ENCODE results near the gene CLCNKB. TPM values are rescaled to one million over a fixed set of nuclear protein-coding genes. Genes with fewer than 3 reads are reported as not detected.
"Not testable (repeated sequence)": the region's sequence is repeated elsewhere in the genome, so short reads cannot be mapped to it uniquely, and the experiment has no call there.

CLCNKB gene
- total RNA-seq, 1 experiment from 2014 or later = not detected

- H3K9me2 ChIP-seq (replicated peaks; ENCODE audit: low read length); ATAC-seq; H3K79me2 ChIP-seq (ENCODE audit: low read length); H3F3A ChIP-seq (ENCODE audit: low read length, unreplicated experiment); H3K27ac ChIP-seq (ENCODE audit: low read length); DNase-seq; POLR2A ChIA-PET (ENCODE audit: unreplicated experiment); H3K27me3 ChIP-seq (ENCODE audit: low read length); H4K20me1 ChIP-seq (ENCODE audit: low read length); BruUV-seq (replicated peaks); H2AFZ ChIP-seq (ENCODE audit: low read length); H3K4me3 ChIP-seq (ENCODE audit: low read length); H3K4me1 ChIP-seq (ENCODE audit: insufficient read depth, low read length); H3K9me3 ChIP-seq (ENCODE audit: low read length); H3K4me2 ChIP-seq (ENCODE audit: low read length); intact Hi-C loops (cut with micrococcal nuclease); H3K36me3 ChIP-seq (ENCODE audit: low read depth, low read length); CTCF ChIA-PET; H3K9ac ChIP-seq (ENCODE audit: low read length): not testable (repeated sequence)
Measured at GRCh38 chr1:16036461-16036860, 7.1 kb upstream of the CLCNKB start.

- intact Hi-C loops (cut with micrococcal nuclease) = no loop called here
- Histone ChIP-seq H3K27me3 (ENCODE audit: low read length) (no peaks in the 10 kb centered on the region), H4K20me1 (ENCODE audit: low read length) (no peaks in the 10 kb centered on the region), H3K4me3 (ENCODE audit: low read length) (no peak overlapping the region), H3K36me3 (ENCODE audit: low read depth, low read length) (no peaks in the 10 kb centered on the region), H3K9me2 (replicated peaks; ENCODE audit: low read length) (no peaks in the 10 kb centered on the region), H3K9ac (ENCODE audit: low read length) (no peak overlapping the region), H3K4me2 (ENCODE audit: low read length) (no peak overlapping the region), H3K79me2 (ENCODE audit: low read length) (no peaks in the 10 kb centered on the region), H3K27ac (ENCODE audit: low read length) (no peak overlapping the region), H3K4me1 (ENCODE audit: insufficient read depth, low read length) (no peaks in the 10 kb centered on the region), H2AFZ (ENCODE audit: low read length) (no peak overlapping the region), H3F3A (ENCODE audit: low read length, unreplicated experiment) (no peaks in the 10 kb centered on the region), H3K9me3 (ENCODE audit: low read length) (no peaks in the 10 kb centered on the region)
- POLR2A ChIA-PET (ENCODE audit: unreplicated experiment) = no interaction called here
- no peak for TF ChIP-seq EZH2 (IDR thresholded peaks at IDR 0.05; ENCODE audit: low read length, unreplicated experiment)
- TF ChIP-seq EZH2phosphoT487 (IDR thresholded peaks at IDR 0.05; ENCODE audit: borderline replicate concordance, low read length) = no peak
- no peak for TF ChIP-seq CTCF (conservative IDR thresholded peaks at IDR 0.05; ENCODE audit: low read depth, low read length)
- DNase-seq = peak; percentile 18
- BruUV-seq (replicated peaks) = no TSS peak
- ATAC-seq = no peak
- CTCF ChIA-PET = no interaction called here
Measured at GRCh38 chr1:16038620-16038912, 5.0 kb upstream of the CLCNKB start.

GRCh38 chr1:16039871-16040270 is 3.7 kb upstream of the CLCNKB start:
- intact Hi-C loops (cut with micrococcal nuclease); H3K36me3 ChIP-seq (ENCODE audit: low read depth, low read length); H3K4me3 ChIP-seq (ENCODE audit: low read length); H3K79me2 ChIP-seq (ENCODE audit: low read length); H2AFZ ChIP-seq (ENCODE audit: low read length); DNase-seq; H3K4me1 ChIP-seq (ENCODE audit: insufficient read depth, low read length); H3F3A ChIP-seq (ENCODE audit: low read length, unreplicated experiment); H3K9ac ChIP-seq (ENCODE audit: low read length); H4K20me1 ChIP-seq (ENCODE audit: low read length); H3K9me2 ChIP-seq (replicated peaks; ENCODE audit: low read length); H3K9me3 ChIP-seq (ENCODE audit: low read length); H3K27ac ChIP-seq (ENCODE audit: low read length); ATAC-seq; H3K4me2 ChIP-seq (ENCODE audit: low read length); H3K27me3 ChIP-seq (ENCODE audit: low read length); POLR2A ChIA-PET (ENCODE audit: unreplicated experiment); CTCF ChIA-PET; BruUV-seq (replicated peaks): not testable (repeated sequence)

- H3K27me3 ChIP-seq (ENCODE audit: low read length) = no peaks in the 10 kb centered on the region
- H4K20me1 ChIP-seq (ENCODE audit: low read length) = no peaks in the 10 kb centered on the region
- no peaks in the 10 kb centered on the region for H3K9me3 ChIP-seq (ENCODE audit: low read length)
- H3K4me1 ChIP-seq (ENCODE audit: insufficient read depth, low read length) = no peaks in the 10 kb centered on the region
- BruUV-seq (replicated peaks) = no TSS peak
- H3K9me2 ChIP-seq (replicated peaks; ENCODE audit: low read length) = no peaks in the 10 kb centered on the region
- ChIA-PET POLR2A (ENCODE audit: unreplicated experiment) (no interaction called here), CTCF (no interaction called here)
- TF ChIP-seq EZH2phosphoT487 (IDR thresholded peaks at IDR 0.05; ENCODE audit: borderline replicate concordance, low read length) (no peak), CTCF (conservative IDR thresholded peaks at IDR 0.05; ENCODE audit: low read depth, low read length) (no peak), EZH2 (IDR thresholded peaks at IDR 0.05; ENCODE audit: low read length, unreplicated experiment) (no peak)
- no peaks in the 10 kb centered on the region for H3K79me2 ChIP-seq (ENCODE audit: low read length)
- DNase-seq (no peak), ATAC-seq (no peak)
- no peak overlapping the region for H3K4me2 ChIP-seq (ENCODE audit: low read length)
- intact Hi-C loops (cut with micrococcal nuclease) = no loop called here
- H3K36me3 ChIP-seq (ENCODE audit: low read depth, low read length) = no peaks in the 10 kb centered on the region
- no peak overlapping the region for H2AFZ ChIP-seq (ENCODE audit: low read length)
- no peak overlapping the region for H3K4me3 ChIP-seq (ENCODE audit: low read length)
- no peak overlapping the region for H3K27ac ChIP-seq (ENCODE audit: low read length)
- H3K9ac ChIP-seq (ENCODE audit: low read length) = no peak overlapping the region
- H3F3A ChIP-seq (ENCODE audit: low read length, unreplicated experiment) = no peaks in the 10 kb centered on the region
Measured at GRCh38 chr1:16041200-16041599, 2.4 kb upstream of the CLCNKB start.
